Fibroblast of skin of back (primary cell): ENCODE measurements around the gene PTPRD.
A peak's percentile ranks its signal among the peaks of the same experiment; 100 is the strongest.

ENCODE experiments used
- DNase-seq: peaks from one replicate; pipeline ENCODE4 v3.0.0-alpha.2; 2013

The PTPRD gene

DNA sequence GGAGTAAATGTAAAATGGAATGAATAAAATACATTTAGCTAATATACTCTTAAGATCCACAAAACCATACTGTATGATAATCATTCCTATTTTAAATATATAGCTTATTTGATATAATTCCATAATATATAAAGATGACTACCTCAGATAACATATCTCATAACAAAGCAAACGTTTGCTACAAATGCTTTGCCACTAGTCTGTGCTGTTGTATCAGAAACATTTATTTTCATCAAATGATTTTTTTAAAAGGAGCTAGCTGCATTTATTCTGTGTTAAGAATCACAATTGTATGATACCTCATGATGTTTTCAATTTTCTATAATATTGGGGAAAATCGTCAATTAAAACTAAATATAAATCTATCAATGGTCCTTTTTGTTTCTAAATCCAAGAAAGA lies 567.2 kb downstream of the PTPRD start:
- peak; percentile 19 for DNase-seq

DNA sequence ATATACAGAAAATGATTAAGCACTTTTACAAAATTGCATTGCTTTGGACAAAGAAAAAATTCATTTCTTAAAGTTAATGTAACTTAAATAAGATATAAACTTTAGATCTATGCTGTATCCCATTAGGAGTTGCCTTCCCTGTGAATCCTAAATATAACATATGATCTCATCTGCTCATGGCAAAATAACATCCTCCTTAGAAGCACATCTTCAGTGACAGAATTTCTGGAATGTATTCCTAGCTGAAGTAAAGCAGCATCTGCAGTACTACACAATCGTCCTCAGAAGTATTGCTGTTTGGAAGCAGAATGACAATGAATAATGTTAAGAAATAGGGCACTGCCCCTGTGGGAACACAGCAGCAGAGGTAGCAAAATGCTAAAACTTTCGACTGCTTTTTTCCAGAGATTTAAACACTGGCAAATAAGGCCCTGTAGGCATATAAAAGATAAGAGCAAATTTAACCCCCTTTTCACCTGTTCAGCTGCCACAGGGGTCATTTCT lies 571.0 kb downstream of the PTPRD start:
- DNase-seq, result peak; percentile 59

- DNase-seq, result no peak
Observed at GRCh38 chr9:10036095-10036494, 576.7 kb downstream of the PTPRD start.

GRCh38 chr9:10032166-10032565 lies 580.6 kb downstream of the PTPRD start:
- DNase-seq, result no peak

DNA sequence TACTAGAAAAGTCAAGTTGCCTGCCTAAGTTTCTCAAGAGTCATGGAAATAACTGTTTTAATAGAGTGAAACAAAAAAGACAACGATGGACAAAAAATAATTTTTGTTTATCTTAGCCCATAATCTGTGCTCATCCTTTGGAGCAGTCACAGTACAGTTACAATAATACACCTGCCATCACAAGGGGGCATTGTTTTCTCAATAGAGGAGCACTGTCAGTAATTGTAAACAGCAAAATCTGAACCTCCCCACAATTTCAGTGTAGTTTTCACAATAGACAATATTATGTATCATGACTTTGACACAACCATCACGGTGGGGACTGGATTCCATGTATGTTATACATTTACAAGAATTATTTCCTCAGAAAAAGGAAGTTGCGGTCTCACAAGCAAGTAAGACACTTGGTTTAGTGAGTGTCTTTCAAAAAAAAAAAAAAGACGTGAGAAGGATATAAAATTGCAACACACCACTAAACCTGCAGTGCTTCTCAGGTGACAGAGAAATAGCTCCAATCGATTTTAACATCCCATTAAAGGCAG lies 586.3 kb downstream of the PTPRD start:
- DNase-seq, result no peak

- no peak for DNase-seq
Observed at GRCh38 chr9:10015755-10016154, 597.0 kb downstream of the PTPRD start.

GRCh38 chr9:10014889-10015288 lies 597.9 kb downstream of the PTPRD start:
- DNase-seq, result no peak

- DNase-seq, result no peak
Observed at GRCh38 chr9:10009401-10009800, 603.4 kb downstream of the PTPRD start.

DNA sequence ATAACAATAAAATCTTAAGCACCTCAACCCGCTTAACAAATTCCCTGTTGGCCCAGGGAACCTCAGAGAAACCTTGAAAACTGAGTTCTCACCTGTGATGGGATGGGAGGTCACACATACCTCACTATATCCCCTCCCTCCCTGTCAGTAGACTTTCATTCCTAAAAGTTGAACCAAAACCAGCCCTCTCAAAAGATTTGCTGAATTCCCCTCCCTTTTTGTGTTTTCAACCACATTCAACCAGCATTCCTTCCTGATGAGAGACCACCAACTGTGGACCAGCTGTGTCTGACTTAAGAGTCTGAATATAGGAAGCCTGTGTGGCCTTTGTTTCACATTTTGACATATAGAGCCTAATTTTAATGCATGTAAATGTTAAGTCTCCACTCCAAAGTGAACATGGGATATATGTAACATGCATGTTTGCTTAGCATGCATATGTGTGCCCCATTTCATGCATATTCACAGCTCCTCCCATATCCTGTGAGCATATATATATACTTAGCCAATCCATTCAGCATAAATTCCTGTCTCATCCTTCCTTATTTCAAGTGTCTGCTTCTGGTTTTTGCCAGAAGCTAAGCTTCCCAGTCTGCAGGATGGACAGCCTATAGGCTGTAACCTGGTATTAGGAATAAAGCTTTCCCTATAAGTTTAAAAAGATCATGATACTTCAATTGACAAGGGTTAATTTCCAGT lies 604.6 kb downstream of the PTPRD start:
- no peak for DNase-seq

GRCh38 chr9:10007356-10007755 lies 605.4 kb downstream of the PTPRD start:
- no peak for DNase-seq

DNA sequence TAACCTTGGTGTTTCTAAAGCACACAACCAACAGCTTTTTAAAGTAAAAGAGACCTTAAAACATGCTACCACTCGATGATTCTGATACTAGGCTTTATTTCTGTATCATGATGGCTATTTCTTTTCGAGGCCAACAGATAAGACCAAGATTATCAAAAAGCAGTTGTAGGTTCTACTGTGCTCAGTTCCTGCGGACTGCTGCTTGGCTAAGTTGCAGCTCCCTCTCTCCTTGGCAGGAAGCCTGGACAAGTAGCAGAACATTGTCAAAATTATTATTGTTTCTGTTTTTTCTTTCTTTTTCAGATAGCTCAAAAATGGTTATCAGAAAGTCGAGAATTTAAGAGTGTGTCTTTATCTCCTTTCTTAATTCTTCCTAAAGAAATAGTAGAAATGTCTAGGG lies 607.6 kb downstream of the PTPRD start:
- no peak for DNase-seq

- no peak for DNase-seq
Observed at GRCh38 chr9:10003047-10003446, 609.8 kb downstream of the PTPRD start.

DNA sequence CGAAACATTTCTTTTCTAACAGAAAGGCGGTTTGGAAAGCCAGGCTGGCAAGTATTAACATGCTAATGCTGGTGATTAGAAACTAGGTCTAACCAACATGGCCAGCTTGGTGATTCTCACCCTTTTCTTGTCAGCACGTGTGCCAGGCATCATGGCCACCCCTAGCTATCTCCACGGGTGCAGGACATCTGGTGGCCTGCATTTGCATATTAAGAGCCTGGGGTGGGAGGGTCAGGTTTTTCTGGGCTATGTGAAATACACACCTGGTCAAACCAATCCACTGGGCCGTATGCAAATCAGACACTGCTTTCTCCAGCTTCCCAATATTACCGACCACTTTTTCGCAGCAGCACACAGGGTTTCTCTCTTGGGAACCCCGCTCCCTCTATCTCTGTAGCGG lies 612.1 kb downstream of the PTPRD start:
- no peak for DNase-seq

GRCh38 chr9:9998491-9999287 lies 614.1 kb downstream of the PTPRD start:
- no peak for DNase-seq

DNA sequence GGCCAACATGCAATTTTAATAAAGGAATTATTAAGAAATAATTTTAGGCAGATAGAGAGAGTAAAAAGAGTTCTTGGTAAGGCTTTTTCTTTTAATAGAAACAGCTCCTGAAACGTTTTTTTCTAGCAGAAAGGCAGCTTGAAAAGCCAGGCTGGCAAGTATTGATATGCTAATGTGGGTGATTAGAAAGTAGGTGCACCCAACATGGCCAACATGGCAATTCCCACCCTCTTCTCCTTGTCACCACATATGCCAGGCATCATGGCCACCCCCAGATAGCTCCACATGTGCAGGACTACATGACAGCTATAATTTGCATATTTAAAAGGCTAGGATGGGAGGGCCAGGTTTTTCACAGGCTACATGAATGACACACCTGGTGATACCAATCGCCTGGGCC lies 615.2 kb downstream of the PTPRD start:
- no peak for DNase-seq

DNA sequence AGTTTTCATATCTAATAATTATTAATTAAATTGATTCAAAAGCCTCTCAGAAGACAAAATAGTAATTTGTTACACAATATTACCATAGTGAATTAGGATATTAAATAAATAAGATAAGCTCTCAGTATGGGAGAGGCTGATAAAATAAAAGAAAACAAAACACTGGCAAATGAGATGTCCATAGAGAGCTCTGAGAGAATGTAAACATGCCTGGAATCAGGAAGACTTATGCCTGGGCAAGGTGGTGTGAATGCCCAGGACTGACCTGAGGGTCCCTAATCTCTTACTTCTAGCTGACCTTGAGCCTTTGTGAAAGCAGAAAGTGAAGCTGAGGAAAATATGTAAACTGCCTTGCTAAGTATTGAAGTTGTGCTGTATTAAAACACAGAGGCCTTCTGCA lies 616.5 kb downstream of the PTPRD start:
- no peak for DNase-seq

GRCh38 chr9:9992936-9993335 lies 619.9 kb downstream of the PTPRD start:
- peak; percentile 34 for DNase-seq

DNA sequence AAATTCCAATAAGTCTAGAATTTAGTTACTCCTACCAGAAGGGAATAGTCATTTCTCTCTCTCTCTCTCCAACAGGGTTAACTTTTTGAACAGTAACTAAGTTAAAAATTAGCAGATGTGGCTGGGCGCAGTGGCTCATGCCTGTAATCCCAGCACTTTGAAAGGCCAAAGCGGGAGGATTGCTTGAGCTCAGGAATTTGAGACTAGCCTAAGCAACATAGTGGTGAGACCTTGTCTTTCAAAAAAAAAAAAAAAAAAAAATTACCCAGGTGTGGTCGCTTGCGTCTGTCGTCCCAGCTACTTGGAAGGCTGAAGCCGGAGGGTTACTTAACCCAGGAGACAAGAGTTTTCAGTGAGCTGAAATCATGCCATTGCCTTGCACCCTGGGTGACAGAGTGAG lies 639.7 kb downstream of the PTPRD start:
- no peak for DNase-seq

- no peak for DNase-seq
Observed at GRCh38 chr9:9970514-9970913, 642.3 kb downstream of the PTPRD start.

DNA sequence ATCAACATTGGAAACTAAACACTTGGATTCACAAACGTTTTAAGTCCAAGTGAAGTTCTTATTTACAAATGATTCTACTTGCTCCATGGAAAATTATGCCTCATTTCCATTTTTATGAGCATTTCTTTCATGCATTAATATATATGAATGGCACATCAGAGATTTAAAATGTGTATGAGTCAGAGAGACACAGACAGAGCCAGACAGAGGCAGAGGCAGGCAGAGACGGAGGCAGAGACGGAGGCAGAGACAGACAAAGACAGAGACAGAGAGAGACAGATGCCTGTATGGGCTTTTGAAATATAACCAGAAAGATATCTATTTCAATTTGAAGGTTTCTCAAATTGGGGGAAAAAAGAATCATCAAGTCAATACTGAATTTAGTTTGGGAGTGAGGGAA lies 649.0 kb downstream of the PTPRD start:
- DNase-seq, result no peak

- no peak for DNase-seq
Observed at GRCh38 chr9:9961934-9962333, 650.9 kb downstream of the PTPRD start.

DNA sequence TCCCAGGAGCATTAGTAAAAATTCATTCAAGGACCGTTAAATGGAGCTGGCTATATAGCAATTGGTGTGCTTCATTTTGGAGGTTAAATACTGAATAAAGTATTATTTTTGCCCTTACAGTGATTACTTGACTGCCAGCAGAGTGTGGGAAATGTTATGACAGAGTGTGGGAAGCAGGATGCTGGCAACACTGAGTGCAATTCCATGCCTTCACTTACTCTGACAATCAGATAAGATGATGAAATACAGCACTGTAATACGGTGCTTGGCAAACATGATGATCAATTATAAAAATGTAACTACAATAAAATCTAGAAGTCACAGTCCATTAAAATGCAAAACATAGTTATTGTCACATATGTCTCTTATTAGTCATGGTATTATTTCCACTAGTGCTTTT lies 651.3 kb downstream of the PTPRD start:
- DNase-seq, result peak; percentile 4

- no peak for DNase-seq
Observed at GRCh38 chr9:9951556-9952160, 661.1 kb downstream of the PTPRD start.
